HepG2 (cell line): ENCODE results near the gene SYNGAP1. TPM values are rescaled to one million over a fixed set of nuclear protein-coding genes. Genes with fewer than 3 reads are reported as not detected.

Experiments used
- ATAC-seq: fragments of 200-7000 bp; cut with Tn5 transposase; 3 replicates; pipeline ENCODE4 v1.9.1; 2020; ENCODE audit warnings: mild to moderate bottlenecking, moderate library complexity
- BruUV-seq: library from RNA; stranded (reverse); fragments of 400-500 nt; replicated peaks from 2 replicates; lab custom pipeline; 2021; lab: Mats Ljungman, UMichigan
- CTCF ChIA-PET: fragments of 300-600 bp; formaldehyde crosslinking; extraction: SDS; loops from one replicate; lab custom pipeline; 2021; ENCODE audit warnings: low total read pairs, inconsistent platforms, low intra/inter-chr PET ratio; lab: Yijun Ruan, JAX
- POLR2A ChIA-PET: fragments of 350-600 bp; sonication (Branson Sonifier 250); formaldehyde crosslinking; loops from one replicate; lab custom pipeline; 2020; ENCODE audit warnings: antibody characterized with exemption, inconsistent platforms; lab: Yijun Ruan, JAX
- DNase-seq: peaks from one replicate; pipeline ENCODE4 v3.0.0-alpha.2; 2015; ENCODE audit warnings: low spot score
- FAIRE-seq: peaks from 3 replicates; lab custom pipeline; 2011; peaks lifted over from hg19 to GRCh38; lab: Jason Lieb, UNC
- H2AFZ ChIP-seq: one replicate; pipeline ENCODE4 v1.6.1; 2011; ENCODE audit warnings: low read length, inconsistent platforms
- H3K27ac ChIP-seq: fragments of 300-600 bp; 3 replicates; pipeline ENCODE4 v1.8.0; 2011; ENCODE audit warnings: mixed run types, mild to moderate bottlenecking, mixed read lengths, low read length, inconsistent platforms; ENCODE audit not compliant: insufficient read depth; ENCODE audit errors: extremely low read length
- H3K27me3 ChIP-seq, 2 experiments: fragments of 200-600 bp in 1 of 2; 2 replicates in 1 of 2; 3 replicates in 1 of 2; pipeline versions ENCODE4 v1.6.0 to v1.8.0; 2011; ENCODE audit warnings: low read length in 2 of 2, mild to moderate bottlenecking in 2 of 2, moderate library complexity in 2 of 2, inconsistent platforms in 1 of 2; ENCODE audit not compliant: insufficient read depth in 2 of 2, control insufficient read depth in 1 of 2
- H3K36me3 ChIP-seq, 2 experiments: fragments of 200-600 bp in 1 of 2; replicated peaks in 1 of 2; 2 replicates in 1 of 2; 3 replicates in 1 of 2; pipeline versions ENCODE4 v1.5.1 to v1.8.0; 2011; ENCODE audit warnings: low read length in 2 of 2, inconsistent platforms in 1 of 2; ENCODE audit not compliant: insufficient read depth in 2 of 2, control insufficient read depth in 1 of 2
- H3K4me1 ChIP-seq: 2 replicates; pipeline ENCODE4 v1.5.1; 2012; ENCODE audit warnings: low read length, inconsistent platforms; ENCODE audit not compliant: insufficient read depth
- H3K4me2 ChIP-seq: 2 replicates; pipeline ENCODE4 v1.6.0; 2011; ENCODE audit warnings: low read depth, low read length, inconsistent platforms
- H3K4me3 ChIP-seq, 3 experiments: fragments of 200-600 bp in 1 of 3; sonication (generic), shearing (Covaris generic) in 1 of 3; replicated peaks in 1 of 3; 2 replicates each; pipeline ENCODE4 v1.5.1; 2011 to 2016; ENCODE audit warnings: low read length in 3 of 3, inconsistent platforms in 2 of 3, low read depth in 2 of 3, mild to moderate bottlenecking in 2 of 3, control low read depth in 1 of 3, mixed read lengths in 1 of 3; ENCODE audit not compliant: insufficient read depth in 1 of 3
- H3K79me2 ChIP-seq: one replicate; pipeline ENCODE4 v1.6.1; 2011; ENCODE audit warnings: low read length, inconsistent platforms; ENCODE audit not compliant: insufficient read depth
- H3K9ac ChIP-seq: 2 replicates; pipeline ENCODE4 v1.6.0; 2011; ENCODE audit warnings: mild to moderate bottlenecking, low read depth, low read length, inconsistent platforms; ENCODE audit not compliant: insufficient read depth
- H3K9me3 ChIP-seq: 2 replicates; pipeline ENCODE4 v1.5.1; 2012; ENCODE audit warnings: mild to moderate bottlenecking, low read length
- H4K20me1 ChIP-seq: 2 replicates; pipeline ENCODE4 v1.6.0; 2011; ENCODE audit warnings: inconsistent platforms, mild to moderate bottlenecking, low read length, moderate library complexity; ENCODE audit not compliant: insufficient read depth
- KMT2B ChIP-seq: IDR thresholded peaks from 2 replicates; pipeline ENCODE4 v1.6.1; 2016; ENCODE audit warnings: missing genetic modification reagents, missing compliant biosample characterization
- MTF1 ChIP-seq: sonication (generic); formaldehyde crosslinking; IDR thresholded peaks from 2 replicates; pipeline ENCODE4 v1.5.0; 2020; ENCODE audit warnings: missing genetic modification reagents
- NFE2L1 ChIP-seq: sonication (generic); formaldehyde crosslinking; IDR thresholded peaks from 2 replicates; pipeline ENCODE4 v1.4.0; 2020; ENCODE audit warnings: missing genetic modification reagents, mild to moderate bottlenecking, borderline replicate concordance
- REL ChIP-seq: sonication (generic); formaldehyde crosslinking; conservative IDR thresholded peaks from 2 replicates; pipeline ENCODE4 v1.8.0; 2022; ENCODE audit warnings: mild to moderate bottlenecking, missing genetic modification reagents, moderate library complexity
- STAT5B ChIP-seq: sonication (generic); formaldehyde crosslinking; IDR thresholded peaks from 2 replicates; pipeline ENCODE4 v1.4.0; 2020; ENCODE audit warnings: missing genetic modification reagents
- TARDBP ChIP-seq: sonication (generic); formaldehyde crosslinking; IDR thresholded peaks from 2 replicates; pipeline ENCODE4 v1.8.0; 2022; ENCODE audit warnings: mild to moderate bottlenecking, missing genetic modification reagents
- THYN1 ChIP-seq: sonication (generic); formaldehyde crosslinking; IDR thresholded peaks from 2 replicates; pipeline ENCODE4 v1.8.1; 2023; ENCODE audit warnings: low read depth, mild to moderate bottlenecking, moderate library complexity, missing genetic modification reagents, borderline replicate concordance
- ZNF337 ChIP-seq: sonication (generic); formaldehyde crosslinking; IDR thresholded peaks from 2 replicates; pipeline ENCODE4 v1.5.1; 2020; ENCODE audit warnings: missing genetic modification reagents, low read depth, mild to moderate bottlenecking, borderline replicate concordance
- ZNF510 ChIP-seq: sonication (generic); formaldehyde crosslinking; IDR thresholded peaks from 2 replicates; pipeline ENCODE4 v1.4.0; 2020; ENCODE audit warnings: low read depth, mild to moderate bottlenecking, missing genetic modification reagents
- ZNF761 ChIP-seq: sonication (generic); formaldehyde crosslinking; conservative IDR thresholded peaks from 2 replicates; pipeline ENCODE4 v1.4.0; 2020; ENCODE audit warnings: mild to moderate bottlenecking, missing genetic modification reagents
- ZNF776 ChIP-seq: sonication (generic); formaldehyde crosslinking; IDR thresholded peaks from 2 replicates; pipeline ENCODE4 v1.4.0; 2020; ENCODE audit warnings: mild to moderate bottlenecking, missing genetic modification reagents
- WGBS: methylation state at CpG from one replicate; pipeline ENCODE4 v1.1.6; 2017; ENCODE audit warnings: low lambda C conversion rate; 5-methylcytosine and 5-hydroxymethylcytosine counted together
- in situ Hi-C: cut with HindIII; loops from 2 replicates; pipeline ENCODE4 v1.10.0; 2017; ENCODE audit warnings: low pct_unique_long_range_greater_than_20kb; ENCODE audit not compliant: extremely low pct_ligation_motif_present
- intact Hi-C: fragments of 100-400 bp; cut with micrococcal nuclease; formaldehyde crosslinking; loops from one replicate; pipeline ENCODE4 v1.10.0; 2022; ENCODE audit not compliant: unreplicated experiment
- polyA plus RNA-seq, 8 experiments: library from polyadenylated mRNA; depleted of rRNA in 3 of 8; stranded (reverse) in 7 of 8; unstranded in 1 of 8; fragments of >200 nt; fragmentation: Illumina TruSeq in 4 of 8; extraction: Trizol in 4 of 8; gene quantifications; 2 replicates each; pipeline versions ENCODE4 v1.2.1 to v1.2.3, GENCODE V29; 2011 to 2016; ENCODE audit warnings: low read depth in 4 of 8, missing spikeins in 1 of 8, mixed read lengths in 1 of 8; ENCODE audit not compliant: insufficient read depth in 1 of 8
- total RNA-seq, 5 experiments: library from RNA; depleted of rRNA; stranded (reverse); fragments of >200 nt; fragmentation: Illumina TruSeq; extraction: Trizol; gene quantifications; 2 replicates each; pipeline ENCODE4 v1.2.3, GENCODE V29; 2016; ENCODE audit warnings: low read depth in 1 of 5
- TF ChIP-seq, protein P1 (sequence below): sonication (generic); formaldehyde crosslinking; IDR thresholded peaks from 2 replicates; pipeline ENCODE4 v1.4.0; 2020; ENCODE audit warnings: mild to moderate bottlenecking, missing genetic modification reagents, borderline replicate concordance
- TF ChIP-seq, protein P2 (sequence below): sonication (generic); formaldehyde crosslinking; IDR thresholded peaks from 2 replicates; pipeline ENCODE4 v1.4.0; 2020; ENCODE audit warnings: missing genetic modification reagents; ENCODE audit errors: not compliant biosample characterization
- TF ChIP-seq, protein P3 (sequence below): sonication (generic); formaldehyde crosslinking; IDR thresholded peaks from 2 replicates; pipeline ENCODE4 v1.8.0; 2022; ENCODE audit warnings: mild to moderate bottlenecking, missing genetic modification reagents

The SYNGAP1 gene
- total and polyA plus RNA-seq, 2 of the 13 experiments (the other 11 are each of a cell fraction or from before 2014, with no cell fraction given): 0.75 to 1.1 TPM

DNA sequence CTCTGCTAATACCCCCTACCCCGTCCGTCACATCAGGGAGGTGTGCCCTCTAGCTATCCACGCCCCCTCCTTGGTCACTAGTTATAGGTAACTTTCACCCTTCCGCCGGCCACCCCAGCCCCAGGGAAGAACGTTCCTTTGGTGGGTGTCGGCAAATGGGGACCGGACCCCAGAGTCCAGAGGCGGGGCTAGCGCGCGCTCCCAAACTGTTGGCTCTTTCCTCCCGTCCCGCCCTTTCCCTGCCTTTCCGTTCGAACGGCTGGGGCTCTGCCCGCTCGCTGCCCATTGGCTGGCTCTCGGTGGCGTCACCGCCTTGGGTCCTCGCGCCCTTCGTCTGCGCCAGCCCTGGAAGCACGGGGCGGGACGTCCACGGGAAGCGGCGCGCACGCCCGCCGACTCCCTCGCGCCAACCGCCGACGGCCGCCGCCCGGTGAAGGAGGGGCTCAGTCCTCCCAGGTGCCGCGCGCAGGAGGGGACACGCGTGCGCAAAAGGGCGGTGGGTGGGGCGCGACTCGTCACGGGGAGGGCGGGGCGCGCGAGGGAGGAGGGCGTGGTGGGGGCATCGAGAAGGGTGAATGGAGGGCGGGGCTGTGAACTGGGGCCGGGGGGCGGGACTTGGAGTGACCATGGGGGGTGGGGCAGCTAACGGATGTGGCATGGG lies 9.7 kb upstream of the SYNGAP1 start:
- POLR2A ChIA-PET: interaction anchor here (0.6 to 2.5 kb wide), 15 partner anchors 8 to 1502 kb away, joined by 3 to 13 read pairs (median 4); partner anchors contain the start of genes CUTA, PFDN6, RPS18 and TAPBP
- Histone ChIP-seq H3K36me3 (peaks cover 23 to 52% of the 10 kb centered on the region in 2 experiments), H3K9me3 (no peaks in the 10 kb centered on the region), H3K4me3 (peak overlapping the region; percentile 45 to 86 (median 85); a peak in 5 of 6 replicates), H3K4me2 (peak overlapping the region; percentile 82), H3K79me2 (peaks cover 5% of the 10 kb centered on the region), H3K27ac (peak overlapping the region; percentile 85), H3K9ac (peak overlapping the region; percentile 82), H4K20me1 (no peaks in the 10 kb centered on the region), H2AFZ (no peak overlapping the region), H3K27me3 (no peaks in the 10 kb centered on the region), H3K4me1 (peaks cover 25% of the 10 kb centered on the region)
- in situ Hi-C loops (loop anchor here (10.0 to 25.0 kb wide), 2 partner anchors 123 to 205 kb away; partner anchors contain the start of genes B3GALT4, HSD17B8, PFDN6 and RGL2), intact Hi-C loops (loop anchor here (1.0 kb wide), 2 partner anchors 8 to 19 kb away; partner anchors contain the start of genes CUTA and KIFC1)
- FAIRE-seq (peak; percentile 93), DNase-seq (peak; percentile 96), ATAC-seq (peak; percentile 94)
- no TSS peak for BruUV-seq
- under 1% methylated on average over 37 of the region's 65 CpGs for WGBS
- CTCF ChIA-PET: interaction anchor here (1.3 kb wide), 1 partner anchor 130 kb away, joined by 3 read pairs; no protein-coding TSS in a partner anchor
- TF ChIP-seq REL (CRISPR knock-in tag): peak; percentile 100
- TF ChIP-seq ZNF776 (CRISPR knock-in tag): peak; percentile 96; the same call in 1 of the 2 replicates
- TF ChIP-seq TARDBP (CRISPR knock-in tag): peak; percentile 100
- TF ChIP-seq, protein P1, sequence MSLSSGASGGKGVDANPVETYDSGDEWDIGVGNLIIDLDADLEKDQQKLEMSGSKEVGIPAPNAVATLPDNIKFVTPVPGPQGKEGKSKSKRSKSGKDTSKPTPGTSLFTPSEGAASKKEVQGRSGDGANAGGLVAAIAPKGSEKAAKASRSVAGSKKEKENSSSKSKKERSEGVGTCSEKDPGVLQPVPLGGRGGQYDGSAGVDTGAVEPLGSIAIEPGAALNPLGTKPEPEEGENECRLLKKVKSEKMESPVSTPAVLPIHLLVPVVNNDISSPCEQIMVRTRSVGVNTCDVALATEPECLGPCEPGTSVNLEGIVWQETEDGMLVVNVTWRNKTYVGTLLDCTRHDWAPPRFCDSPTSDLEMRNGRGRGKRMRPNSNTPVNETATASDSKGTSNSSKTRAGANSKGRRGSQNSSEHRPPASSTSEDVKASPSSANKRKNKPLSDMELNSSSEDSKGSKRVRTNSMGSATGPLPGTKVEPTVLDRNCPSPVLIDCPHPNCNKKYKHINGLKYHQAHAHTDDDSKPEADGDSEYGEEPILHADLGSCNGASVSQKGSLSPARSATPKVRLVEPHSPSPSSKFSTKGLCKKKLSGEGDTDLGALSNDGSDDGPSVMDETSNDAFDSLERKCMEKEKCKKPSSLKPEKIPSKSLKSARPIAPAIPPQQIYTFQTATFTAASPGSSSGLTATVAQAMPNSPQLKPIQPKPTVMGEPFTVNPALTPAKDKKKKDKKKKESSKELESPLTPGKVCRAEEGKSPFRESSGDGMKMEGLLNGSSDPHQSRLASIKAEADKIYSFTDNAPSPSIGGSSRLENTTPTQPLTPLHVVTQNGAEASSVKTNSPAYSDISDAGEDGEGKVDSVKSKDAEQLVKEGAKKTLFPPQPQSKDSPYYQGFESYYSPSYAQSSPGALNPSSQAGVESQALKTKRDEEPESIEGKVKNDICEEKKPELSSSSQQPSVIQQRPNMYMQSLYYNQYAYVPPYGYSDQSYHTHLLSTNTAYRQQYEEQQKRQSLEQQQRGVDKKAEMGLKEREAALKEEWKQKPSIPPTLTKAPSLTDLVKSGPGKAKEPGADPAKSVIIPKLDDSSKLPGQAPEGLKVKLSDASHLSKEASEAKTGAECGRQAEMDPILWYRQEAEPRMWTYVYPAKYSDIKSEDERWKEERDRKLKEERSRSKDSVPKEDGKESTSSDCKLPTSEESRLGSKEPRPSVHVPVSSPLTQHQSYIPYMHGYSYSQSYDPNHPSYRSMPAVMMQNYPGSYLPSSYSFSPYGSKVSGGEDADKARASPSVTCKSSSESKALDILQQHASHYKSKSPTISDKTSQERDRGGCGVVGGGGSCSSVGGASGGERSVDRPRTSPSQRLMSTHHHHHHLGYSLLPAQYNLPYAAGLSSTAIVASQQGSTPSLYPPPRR (CRISPR knock-in tag): peak; percentile 73
- TF ChIP-seq MTF1 (CRISPR knock-in tag): peak; percentile 86
- TF ChIP-seq, protein P2, sequence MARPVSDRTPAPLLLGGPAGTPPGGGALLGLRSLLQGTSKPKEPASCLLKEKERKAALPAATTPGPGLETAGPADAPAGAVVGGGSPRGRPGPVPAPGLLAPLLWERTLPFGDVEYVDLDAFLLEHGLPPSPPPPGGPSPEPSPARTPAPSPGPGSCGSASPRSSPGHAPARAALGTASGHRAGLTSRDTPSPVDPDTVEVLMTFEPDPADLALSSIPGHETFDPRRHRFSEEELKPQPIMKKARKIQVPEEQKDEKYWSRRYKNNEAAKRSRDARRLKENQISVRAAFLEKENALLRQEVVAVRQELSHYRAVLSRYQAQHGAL (CRISPR knock-in tag): peak; percentile 72
- TF ChIP-seq THYN1 (CRISPR knock-in tag): 0 out of 2 replicates have a peak, but pooled peaks have one; percentile 84
- TF ChIP-seq, protein P3, sequence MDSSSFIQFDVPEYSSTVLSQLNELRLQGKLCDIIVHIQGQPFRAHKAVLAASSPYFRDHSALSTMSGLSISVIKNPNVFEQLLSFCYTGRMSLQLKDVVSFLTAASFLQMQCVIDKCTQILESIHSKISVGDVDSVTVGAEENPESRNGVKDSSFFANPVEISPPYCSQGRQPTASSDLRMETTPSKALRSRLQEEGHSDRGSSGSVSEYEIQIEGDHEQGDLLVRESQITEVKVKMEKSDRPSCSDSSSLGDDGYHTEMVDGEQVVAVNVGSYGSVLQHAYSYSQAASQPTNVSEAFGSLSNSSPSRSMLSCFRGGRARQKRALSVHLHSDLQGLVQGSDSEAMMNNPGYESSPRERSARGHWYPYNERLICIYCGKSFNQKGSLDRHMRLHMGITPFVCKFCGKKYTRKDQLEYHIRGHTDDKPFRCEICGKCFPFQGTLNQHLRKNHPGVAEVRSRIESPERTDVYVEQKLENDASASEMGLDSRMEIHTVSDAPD (CRISPR knock-in tag): peak; percentile 89
- 0 out of 2 replicates have a peak, but pooled peaks have one; percentile 74 for TF ChIP-seq ZNF337 (CRISPR knock-in tag)
- no peak for TF ChIP-seq ZNF761 (CRISPR knock-in tag)
- TF ChIP-seq STAT5B (CRISPR knock-in tag): peak; percentile 93
- 0 out of 2 replicates have a peak, but pooled peaks have one; percentile 55 for TF ChIP-seq ZNF510 (CRISPR knock-in tag)
- TF ChIP-seq NFE2L1 (CRISPR knock-in tag): 0 out of 2 replicates have a peak, but pooled peaks have one; percentile 49
- TF ChIP-seq KMT2B (CRISPR knock-in tag): peak; percentile 82; the same call in 1 of the 2 replicates
